Measurements from ENCODE around the gene KIAA2012. TPM values are rescaled to one million over a fixed set of nuclear protein-coding genes. Genes with fewer than 3 reads are reported as not detected.
A peak's percentile ranks its signal among the peaks of the same experiment; 100 is the strongest.

KIAA2012 gene
- total RNA-seq, 1 donor = not detected

- no peak for TF ChIP-seq CTCF (IDR thresholded peaks at IDR 0.05; ENCODE audit: extremely low read depth, low read depth, low read length)
- Histone ChIP-seq H4K20me1 (ENCODE audit: insufficient read depth, low read length) (no peaks in the 10 kb centered on the region), H3K4me2 (ENCODE audit: insufficient read depth, low read length) (no peak overlapping the region), H3K36me3 (ENCODE audit: insufficient read depth, low read length) (no peaks in the 10 kb centered on the region), H3K79me2 (ENCODE audit: insufficient read depth, low read length) (no peaks in the 10 kb centered on the region), H3K4me1 (ENCODE audit: insufficient read depth, low read length) (peaks cover 13% of the 10 kb centered on the region), H3K4me3 (ENCODE audit: insufficient read depth, low read length) (no peak overlapping the region), H3K9me3 (ENCODE audit: low read depth, low read length) (no peaks in the 10 kb centered on the region), H2AFZ (ENCODE audit: low read length) (no peak overlapping the region), H3K27ac (ENCODE audit: low read depth, low read length) (no peak overlapping the region), H3K27me3 (ENCODE audit: insufficient read depth, low read length) (peaks cover 3% of the 10 kb centered on the region)
- DNase-seq (ENCODE audit: insufficient read length, low spot score, missing footprints) = no peak
These were observed 15.7 kb downstream of the KIAA2012 start for GRCh38 chr2:202088777-202089176.

- no peak for DNase-seq (ENCODE audit: insufficient read length, low spot score, missing footprints)
- no peaks in the 10 kb centered on the region for H3K9me3 ChIP-seq (ENCODE audit: low read depth, low read length)
- no peak for TF ChIP-seq CTCF (IDR thresholded peaks at IDR 0.05; ENCODE audit: extremely low read depth, low read depth, low read length)
- no peaks in the 10 kb centered on the region for H3K79me2 ChIP-seq (ENCODE audit: insufficient read depth, low read length)
- H3K4me1 ChIP-seq (ENCODE audit: insufficient read depth, low read length) = peaks cover 10% of the 10 kb centered on the region
- peaks cover 3% of the 10 kb centered on the region for H3K27me3 ChIP-seq (ENCODE audit: insufficient read depth, low read length)
- no peak overlapping the region for H3K4me3 ChIP-seq (ENCODE audit: insufficient read depth, low read length)
- H3K4me2 ChIP-seq (ENCODE audit: insufficient read depth, low read length) = no peak overlapping the region
- no peaks in the 10 kb centered on the region for H4K20me1 ChIP-seq (ENCODE audit: insufficient read depth, low read length)
- no peaks in the 10 kb centered on the region for H3K36me3 ChIP-seq (ENCODE audit: insufficient read depth, low read length)
- H2AFZ ChIP-seq (ENCODE audit: low read length) = peak overlapping the region; percentile 81
- H3K27ac ChIP-seq (ENCODE audit: low read depth, low read length) = no peak overlapping the region
These were observed 17.5 kb downstream of the KIAA2012 start for GRCh38 chr2:202090530-202090929.

GRCh38 chr2:202091476-202091875, 18.4 kb downstream of the KIAA2012 start:
- Histone ChIP-seq H3K27ac (ENCODE audit: low read depth, low read length) (no peak overlapping the region), H3K4me2 (ENCODE audit: insufficient read depth, low read length) (peak overlapping the region; percentile 67), H3K4me1 (ENCODE audit: insufficient read depth, low read length) (peaks cover 10% of the 10 kb centered on the region), H3K79me2 (ENCODE audit: insufficient read depth, low read length) (no peaks in the 10 kb centered on the region), H3K9me3 (ENCODE audit: low read depth, low read length) (no peaks in the 10 kb centered on the region), H3K27me3 (ENCODE audit: insufficient read depth, low read length) (peaks cover 3% of the 10 kb centered on the region), H4K20me1 (ENCODE audit: insufficient read depth, low read length) (no peaks in the 10 kb centered on the region), H3K36me3 (ENCODE audit: insufficient read depth, low read length) (no peaks in the 10 kb centered on the region), H3K4me3 (ENCODE audit: insufficient read depth, low read length) (peak overlapping the region; percentile 49), H2AFZ (ENCODE audit: low read length) (peak overlapping the region; percentile 81)
- no peak for TF ChIP-seq CTCF (IDR thresholded peaks at IDR 0.05; ENCODE audit: extremely low read depth, low read depth, low read length)
- DNase-seq (ENCODE audit: insufficient read length, low spot score, missing footprints) = no peak

GRCh38 chr2:202094426-202094986, 21.5 kb downstream of the KIAA2012 start:
- Histone ChIP-seq H4K20me1 (ENCODE audit: insufficient read depth, low read length) (no peaks in the 10 kb centered on the region), H3K27me3 (ENCODE audit: insufficient read depth, low read length) (no peaks in the 10 kb centered on the region), H3K27ac (ENCODE audit: low read depth, low read length) (no peak overlapping the region), H3K4me2 (ENCODE audit: insufficient read depth, low read length) (no peak overlapping the region), H3K4me3 (ENCODE audit: insufficient read depth, low read length) (no peak overlapping the region), H3K9me3 (ENCODE audit: low read depth, low read length) (no peaks in the 10 kb centered on the region), H3K4me1 (ENCODE audit: insufficient read depth, low read length) (peaks cover 10% of the 10 kb centered on the region), H2AFZ (ENCODE audit: low read length) (no peak overlapping the region), H3K79me2 (ENCODE audit: insufficient read depth, low read length) (no peaks in the 10 kb centered on the region), H3K36me3 (ENCODE audit: insufficient read depth, low read length) (no peaks in the 10 kb centered on the region)
- TF ChIP-seq CTCF (IDR thresholded peaks at IDR 0.05; ENCODE audit: extremely low read depth, low read depth, low read length) = no peak
- DNase-seq (ENCODE audit: insufficient read length, low spot score, missing footprints) = no peak
